Mesendoderm (in vitro differentiated cells): Measurements from ENCODE around the gene POLR1A.

Experiments
- DNase-seq: peaks from one replicate; pipeline ENCODE4 v3.0.0; 2013
- H2AK5ac ChIP-seq: 2 replicates; pipeline ENCODE4 v1.6.1; 2013; ENCODE audit warnings: low read length, inconsistent platforms
- H2BK120ac ChIP-seq: 2 replicates; pipeline ENCODE4 v1.6.1; 2013; ENCODE audit warnings: low read depth, mild to moderate bottlenecking, low read length, moderate library complexity, mixed read lengths
- H2BK15ac ChIP-seq: replicated peaks from 2 replicates; pipeline ENCODE4 v1.6.1; 2013; ENCODE audit warnings: low read depth, mild to moderate bottlenecking, moderate library complexity
- H2BK5ac ChIP-seq: 2 replicates; pipeline ENCODE4 v1.6.1; 2013; ENCODE audit warnings: low read length, inconsistent platforms
- H3K18ac ChIP-seq: 2 replicates; pipeline ENCODE4 v1.6.1; 2013; ENCODE audit warnings: mild to moderate bottlenecking, low read length, mixed read lengths
- H3K23ac ChIP-seq: one replicate; pipeline ENCODE4 v1.6.1; 2013; ENCODE audit warnings: low read length
- H3K27ac ChIP-seq: 2 replicates; pipeline ENCODE4 v1.5.1; 2013; ENCODE audit warnings: low read depth, mild to moderate bottlenecking, inconsistent platforms, low read length, moderate library complexity
- H3K27me3 ChIP-seq: 2 replicates; pipeline ENCODE4 v1.6.1; 2013; ENCODE audit warnings: low read length, control low read depth, mild to moderate bottlenecking, inconsistent platforms; ENCODE audit not compliant: insufficient read depth, poor library complexity
- H3K36me3 ChIP-seq: 2 replicates; pipeline ENCODE4 v1.6.1; 2013; ENCODE audit warnings: low read length, inconsistent platforms; ENCODE audit not compliant: control insufficient read depth, insufficient read depth
- H3K4ac ChIP-seq: one replicate; pipeline ENCODE4 v1.6.1; 2013; ENCODE audit warnings: low read depth, mild to moderate bottlenecking, low read length, moderate library complexity
- H3K4me1 ChIP-seq: 2 replicates; pipeline ENCODE4 v1.6.1; 2013; ENCODE audit warnings: low read depth, low read length, inconsistent platforms; ENCODE audit not compliant: control insufficient read depth
- H3K4me2 ChIP-seq: 2 replicates; pipeline ENCODE4 v1.6.1; 2013; ENCODE audit warnings: low read length
- H3K4me3 ChIP-seq: 2 replicates; pipeline ENCODE4 v1.5.1; 2013; ENCODE audit warnings: mild to moderate bottlenecking, low read length
- H3K56ac ChIP-seq: one replicate; pipeline ENCODE4 v1.6.1; 2013; ENCODE audit warnings: low read length
- H3K79me1 ChIP-seq: 2 replicates; pipeline ENCODE4 v1.6.1; 2013; ENCODE audit warnings: low read length, inconsistent platforms
- H3K79me2 ChIP-seq: 2 replicates; pipeline ENCODE4 v1.6.1; 2013; ENCODE audit warnings: mild to moderate bottlenecking, low read length; ENCODE audit not compliant: control insufficient read depth, insufficient read depth
- H3K9ac ChIP-seq: 2 replicates; pipeline ENCODE4 v1.6.1; 2013; ENCODE audit warnings: low read length, inconsistent platforms
- H4K5ac ChIP-seq: one replicate; pipeline ENCODE4 v1.6.1; 2013; ENCODE audit warnings: low read length
- H4K8ac ChIP-seq: one replicate; pipeline ENCODE4 v1.6.1; 2013; ENCODE audit warnings: low read depth, mild to moderate bottlenecking, control low read depth, low read length, moderate library complexity
- WGBS: extraction: QIAGEN DNeasy Blood & Tissue Kit; methylation state at CpG from one replicate; pipeline ENCODE4 v1.1.7; 2013; ENCODE audit warnings: low lambda C conversion rate, missing lambda C conversion rate; ENCODE audit not compliant: insufficient coverage; ENCODE audit errors: extremely low coverage; 5-methylcytosine and 5-hydroxymethylcytosine counted together

POLR1A gene

DNA sequence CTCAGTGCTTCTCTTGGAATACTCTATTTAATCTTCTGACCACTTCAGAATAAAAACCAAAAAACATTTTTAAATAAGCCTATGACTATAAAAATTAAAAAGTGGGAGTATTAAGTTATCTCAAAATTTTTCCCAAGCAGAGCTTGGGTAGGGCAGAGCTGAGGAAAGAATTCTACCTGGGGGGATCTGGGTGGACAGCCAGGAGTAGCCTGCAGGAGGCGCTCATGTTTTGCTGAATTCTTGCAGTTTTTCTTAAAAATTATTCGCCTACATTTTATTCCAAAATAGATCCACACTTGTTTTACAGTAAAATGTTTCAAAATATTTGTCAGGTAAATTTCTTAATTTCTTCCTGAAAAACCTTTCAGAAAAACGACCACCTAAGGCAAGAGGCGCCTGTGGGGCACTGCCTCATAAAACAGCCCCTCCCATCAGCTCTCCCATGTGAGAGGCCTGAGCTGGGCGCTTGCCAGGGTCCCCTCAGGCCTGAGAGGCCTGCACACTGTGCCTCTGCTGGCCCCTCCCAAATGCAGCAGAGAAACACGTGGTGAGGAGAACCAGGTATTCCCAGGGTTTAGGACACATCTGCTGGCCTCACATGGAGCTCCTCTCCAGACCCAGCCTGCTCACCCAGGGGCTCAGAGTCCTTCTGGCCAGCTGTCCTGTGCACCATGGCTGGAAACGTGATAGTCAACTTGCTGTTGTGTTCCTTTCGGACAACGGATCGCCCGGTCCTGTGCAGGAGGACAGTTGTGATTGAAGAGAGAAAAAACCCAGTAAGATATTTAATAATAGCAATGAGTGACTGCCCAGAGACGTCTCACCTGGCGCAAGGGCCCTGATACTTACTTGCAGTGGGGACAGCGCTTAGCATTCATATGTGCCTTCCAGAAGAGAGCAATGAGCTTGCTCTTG is 17.5 kb downstream of the POLR1A start:
- no peaks in the 10 kb centered on the region for H3K4me1 ChIP-seq
- H2AK5ac ChIP-seq, result no peak overlapping the region
- no peak overlapping the region for H3K4me3 ChIP-seq
- no peak overlapping the region for H2BK15ac ChIP-seq
- no peaks in the 10 kb centered on the region for H3K27me3 ChIP-seq
- H2BK120ac ChIP-seq, result no peak overlapping the region
- no peak overlapping the region for H3K56ac ChIP-seq
- H4K8ac ChIP-seq, result no peak overlapping the region
- DNase-seq, result peak; percentile 7
- no peak overlapping the region for H3K27ac ChIP-seq
- no peak overlapping the region for H3K23ac ChIP-seq
- peaks cover 6% of the 10 kb centered on the region for H3K36me3 ChIP-seq
- no peak overlapping the region for H3K9ac ChIP-seq
- WGBS, result no CpG with 5 or more reads among the region's 14 CpGs
- no peak overlapping the region for H3K4ac ChIP-seq
- H3K4me2 ChIP-seq, result no peak overlapping the region
- no peaks in the 10 kb centered on the region for H3K79me1 ChIP-seq
- no peak overlapping the region for H4K5ac ChIP-seq
- H3K79me2 ChIP-seq, result no peaks in the 10 kb centered on the region
- H3K18ac ChIP-seq, result no peak overlapping the region
- no peak overlapping the region for H2BK5ac ChIP-seq

DNA sequence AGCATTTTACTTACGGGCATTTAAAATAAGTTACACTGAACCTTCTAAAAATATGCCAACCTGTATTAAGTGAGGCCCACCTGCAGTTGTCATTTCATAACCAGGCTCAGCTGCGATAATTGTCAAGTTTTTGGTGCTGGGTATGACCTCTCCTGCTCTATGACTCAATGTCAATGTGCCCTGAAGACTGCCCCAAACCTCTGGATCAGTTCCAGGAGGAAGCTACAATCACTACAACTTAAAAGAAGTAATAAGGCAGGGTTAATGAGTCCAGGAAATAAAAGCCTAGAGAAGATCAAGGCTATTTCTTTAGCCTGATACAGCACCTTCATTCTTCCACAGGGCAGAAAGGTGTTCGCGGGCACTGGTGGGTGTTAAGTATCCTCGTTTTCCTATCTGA is 22.9 kb downstream of the POLR1A start:
- no peak overlapping the region for H3K4ac ChIP-seq
- H3K9ac ChIP-seq, result no peak overlapping the region
- WGBS, result no CpG with 5 or more reads among the region's 5 CpGs
- no peak overlapping the region for H3K18ac ChIP-seq
- H3K36me3 ChIP-seq, result peaks cover 9% of the 10 kb centered on the region
- no peak overlapping the region for H3K23ac ChIP-seq
- H4K5ac ChIP-seq, result no peak overlapping the region
- no peak overlapping the region for H2BK15ac ChIP-seq
- no peak for DNase-seq
- H2BK120ac ChIP-seq, result no peak overlapping the region
- no peak overlapping the region for H3K4me2 ChIP-seq
- no peak overlapping the region for H3K27ac ChIP-seq
- no peaks in the 10 kb centered on the region for H3K79me2 ChIP-seq
- H3K27me3 ChIP-seq, result no peaks in the 10 kb centered on the region
- no peak overlapping the region for H3K4me3 ChIP-seq
- no peaks in the 10 kb centered on the region for H3K79me1 ChIP-seq
- no peak overlapping the region for H4K8ac ChIP-seq
- H3K56ac ChIP-seq, result no peak overlapping the region
- no peak overlapping the region for H2AK5ac ChIP-seq
- H3K4me1 ChIP-seq, result no peaks in the 10 kb centered on the region
- H2BK5ac ChIP-seq, result no peak overlapping the region

DNA sequence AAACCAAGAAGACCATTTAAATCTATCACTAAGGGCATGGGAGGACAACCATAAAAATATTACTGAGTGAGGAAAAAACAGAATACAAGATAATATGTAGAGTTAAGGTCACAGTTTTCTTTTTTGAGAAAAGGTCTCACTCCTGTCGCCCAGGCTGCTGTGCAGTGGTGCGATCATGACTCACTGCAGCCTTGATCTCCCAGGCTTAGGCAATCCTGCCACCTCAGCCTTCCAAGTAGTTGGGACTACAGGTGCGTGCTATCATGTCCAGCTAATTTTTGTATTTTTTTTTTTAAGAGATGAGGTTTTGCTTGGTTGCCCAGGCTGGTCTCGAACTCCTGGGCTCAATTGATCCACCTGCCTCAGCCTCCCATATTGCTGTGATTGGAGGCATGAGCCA is 24.0 kb downstream of the POLR1A start:
- Histone ChIP-seq H3K4ac (no peak overlapping the region), H3K27me3 (no peaks in the 10 kb centered on the region), H2BK120ac (no peak overlapping the region), H4K5ac (no peak overlapping the region), H3K4me3 (no peak overlapping the region), H2BK5ac (no peak overlapping the region), H3K4me2 (no peak overlapping the region), H3K4me1 (no peaks in the 10 kb centered on the region), H2BK15ac (no peak overlapping the region), H3K27ac (no peak overlapping the region), H2AK5ac (no peak overlapping the region), H3K9ac (no peak overlapping the region), H3K79me2 (no peaks in the 10 kb centered on the region), H3K79me1 (no peaks in the 10 kb centered on the region), H3K23ac (no peak overlapping the region), H3K18ac (no peak overlapping the region), H3K56ac (no peak overlapping the region), H4K8ac (no peak overlapping the region), H3K36me3 (peaks cover 15% of the 10 kb centered on the region)
- no CpG with 5 or more reads among the region's 4 CpGs for WGBS
- no peak for DNase-seq

DNA sequence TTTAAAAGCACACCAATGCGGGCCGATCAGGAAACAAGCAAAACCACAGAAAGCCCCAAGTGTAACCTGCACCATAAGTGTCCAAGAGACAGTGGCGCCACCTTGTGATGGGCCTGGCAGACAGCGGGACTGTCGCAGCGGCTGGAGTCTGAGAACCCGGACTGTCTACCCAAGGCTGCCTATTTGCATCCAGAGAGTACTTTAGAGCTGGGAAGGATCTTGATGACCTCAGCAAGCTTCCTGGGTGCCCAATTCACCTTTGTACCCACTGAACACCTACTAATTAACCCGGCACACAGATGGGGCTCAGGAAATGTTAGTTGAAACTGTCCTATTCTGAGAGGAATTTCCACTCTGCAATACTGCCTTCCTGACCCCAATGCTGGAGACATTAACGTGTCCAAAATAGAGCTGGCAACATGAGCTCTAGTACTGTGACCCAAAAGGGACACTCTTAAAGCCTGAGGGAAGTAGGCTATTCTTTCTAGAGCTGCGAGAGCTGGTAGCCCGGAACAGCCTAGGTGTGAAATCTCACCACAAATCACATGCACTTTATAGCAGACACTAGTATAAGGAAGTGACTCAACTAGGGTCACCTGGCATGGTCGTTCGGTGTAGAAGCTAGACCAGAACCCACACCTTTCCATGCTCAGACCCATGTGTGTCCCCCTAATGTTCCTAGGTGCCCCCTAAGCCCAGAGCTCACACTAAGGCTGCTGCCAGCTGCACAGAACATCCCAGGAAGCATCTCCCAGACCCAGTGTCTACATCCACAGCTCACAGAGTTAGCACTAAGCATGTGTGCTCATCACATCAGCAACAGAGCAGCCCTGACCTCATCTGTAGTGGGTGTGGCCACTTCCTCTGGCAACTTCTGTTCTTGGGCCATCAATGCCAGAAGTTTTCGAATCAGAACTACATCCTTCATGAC is 25.4 kb downstream of the POLR1A start:
- H2BK15ac ChIP-seq, result no peak overlapping the region
- H3K4ac ChIP-seq, result no peak overlapping the region
- no peak overlapping the region for H3K27ac ChIP-seq
- H3K18ac ChIP-seq, result no peak overlapping the region
- no peak overlapping the region for H2BK120ac ChIP-seq
- H3K9ac ChIP-seq, result no peak overlapping the region
- H2AK5ac ChIP-seq, result no peak overlapping the region
- H3K4me1 ChIP-seq, result no peaks in the 10 kb centered on the region
- H3K4me3 ChIP-seq, result no peak overlapping the region
- H3K23ac ChIP-seq, result no peak overlapping the region
- H3K4me2 ChIP-seq, result no peak overlapping the region
- H3K36me3 ChIP-seq, result peaks cover 20% of the 10 kb centered on the region
- no CpG with 5 or more reads among the region's 14 CpGs for WGBS
- no peak overlapping the region for H4K5ac ChIP-seq
- no peaks in the 10 kb centered on the region for H3K27me3 ChIP-seq
- no peaks in the 10 kb centered on the region for H3K79me2 ChIP-seq
- H2BK5ac ChIP-seq, result no peak overlapping the region
- H3K79me1 ChIP-seq, result no peaks in the 10 kb centered on the region
- no peak overlapping the region for H4K8ac ChIP-seq
- no peak overlapping the region for H3K56ac ChIP-seq
- peak; percentile 60 for DNase-seq

DNA sequence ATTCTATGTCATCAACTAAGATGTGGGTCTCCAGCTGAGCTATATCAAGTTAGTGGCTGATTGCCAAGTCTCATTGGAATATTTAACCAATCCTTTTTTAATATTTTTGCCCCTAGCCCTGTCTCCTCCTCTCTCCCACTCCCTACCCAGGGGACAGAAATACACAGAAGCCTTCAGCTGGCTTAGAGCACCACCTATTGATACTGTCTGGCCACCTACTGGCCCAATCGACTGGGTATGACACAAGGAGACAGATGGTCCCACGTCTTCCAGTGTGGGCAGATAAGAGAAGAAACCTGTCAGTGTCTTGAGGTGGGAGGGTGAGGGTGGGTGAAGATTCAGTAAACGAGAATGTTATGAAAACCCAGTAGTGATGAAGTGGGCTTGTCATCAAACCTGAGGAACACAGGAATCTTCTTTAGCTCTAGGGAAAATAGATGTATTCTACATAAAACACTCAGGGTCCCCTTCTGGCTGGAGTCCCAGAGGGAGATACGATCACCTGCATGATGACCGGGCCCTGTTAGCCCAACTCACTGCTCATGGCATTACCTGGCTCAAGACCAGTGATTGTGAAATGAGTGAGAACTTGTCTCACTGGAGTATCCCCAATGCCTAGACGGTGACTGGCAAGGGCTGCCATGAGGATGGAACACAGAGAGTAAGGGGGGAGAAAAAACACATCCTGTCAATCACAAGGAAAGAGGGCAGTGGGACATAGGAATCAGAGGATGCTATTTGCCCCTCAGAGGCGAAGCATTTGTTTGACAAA is 26.7 kb downstream of the POLR1A start:
- no peak overlapping the region for H2BK5ac ChIP-seq
- H3K4me2 ChIP-seq, result no peak overlapping the region
- no peak overlapping the region for H3K56ac ChIP-seq
- H2BK120ac ChIP-seq, result no peak overlapping the region
- H2BK15ac ChIP-seq, result no peak overlapping the region
- DNase-seq, result peak; percentile 24
- no peaks in the 10 kb centered on the region for H3K79me2 ChIP-seq
- H4K8ac ChIP-seq, result no peak overlapping the region
- no peak overlapping the region for H4K5ac ChIP-seq
- peaks cover 25% of the 10 kb centered on the region for H3K36me3 ChIP-seq
- WGBS, result no CpG with 5 or more reads among the region's 7 CpGs
- no peak overlapping the region for H2AK5ac ChIP-seq
- no peak overlapping the region for H3K9ac ChIP-seq
- no peak overlapping the region for H3K4ac ChIP-seq
- no peaks in the 10 kb centered on the region for H3K27me3 ChIP-seq
- no peak overlapping the region for H3K27ac ChIP-seq
- no peaks in the 10 kb centered on the region for H3K4me1 ChIP-seq
- no peak overlapping the region for H3K23ac ChIP-seq
- H3K18ac ChIP-seq, result no peak overlapping the region
- H3K4me3 ChIP-seq, result no peak overlapping the region
- H3K79me1 ChIP-seq, result no peaks in the 10 kb centered on the region
